Fibroblast of skin of scalp (primary cell): ENCODE measurements around the gene CALML3.
A peak's percentile ranks its signal among the peaks of the same experiment; 100 is the strongest.

Source experiments
- DNase-seq: peaks from one replicate; pipeline ENCODE4 v3.0.0-alpha.2; 2013

CALML3 gene

GRCh38 chr10:5527332-5528200, 2.8 kb downstream of the CALML3 start:
- DNase-seq = no peak

DNA sequence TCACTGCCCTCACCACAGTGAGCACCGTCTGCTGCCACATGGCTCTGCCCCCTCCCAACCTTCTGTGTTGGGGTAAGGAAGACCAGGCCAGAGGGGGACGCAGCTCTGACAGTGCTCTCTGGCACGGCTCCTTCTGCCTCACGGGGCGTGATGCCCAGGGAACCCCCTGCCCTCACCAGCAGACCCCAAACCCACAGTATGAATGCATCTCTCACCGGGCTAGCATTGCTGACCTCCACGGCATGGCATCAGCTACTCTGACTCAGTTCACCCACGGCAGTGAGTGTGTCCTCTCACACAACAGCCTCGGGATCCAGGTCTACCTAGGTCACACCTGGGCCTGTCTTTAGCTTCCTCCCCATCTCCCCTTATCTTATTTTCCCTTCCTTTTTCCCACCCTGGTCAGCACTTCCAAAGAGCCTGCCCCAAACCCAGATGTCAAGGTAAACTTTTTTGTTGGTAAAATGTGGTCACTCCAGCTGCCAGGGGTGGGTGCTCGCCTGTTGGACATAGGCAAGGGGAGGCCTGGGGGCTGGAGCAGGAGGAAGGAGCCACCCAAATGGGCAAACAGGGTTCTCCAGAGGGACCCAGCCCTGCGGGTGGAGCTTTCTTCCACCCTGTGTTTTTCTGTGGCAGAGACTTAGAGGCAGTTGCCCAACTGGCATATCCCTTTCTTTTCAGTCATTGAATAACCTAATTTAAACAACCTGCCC, 4.4 kb downstream of the CALML3 start:
- DNase-seq = no peak

GRCh38 chr10:5529702-5530411, 5.1 kb downstream of the CALML3 start:
- no peak for DNase-seq

DNA sequence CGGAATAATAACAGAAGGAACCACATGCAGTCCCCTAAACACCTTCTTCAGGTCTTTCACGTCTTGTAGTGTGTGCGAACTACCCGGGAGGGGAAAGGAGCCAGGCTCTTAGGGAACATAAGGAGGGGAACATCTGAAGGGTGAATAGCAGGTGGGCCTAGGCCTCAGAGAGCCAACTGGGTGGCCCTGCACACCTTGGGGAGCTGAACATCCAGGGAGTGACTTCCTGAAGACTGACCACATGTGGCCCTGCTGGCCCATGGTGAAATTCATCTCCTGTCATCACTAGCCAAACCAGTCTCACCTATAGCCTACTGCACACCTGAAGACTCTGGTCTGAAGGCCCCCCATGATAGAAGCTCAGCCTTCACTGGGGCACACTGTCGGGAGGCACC, 5.6 kb downstream of the CALML3 start:
- DNase-seq = no peak

DNA sequence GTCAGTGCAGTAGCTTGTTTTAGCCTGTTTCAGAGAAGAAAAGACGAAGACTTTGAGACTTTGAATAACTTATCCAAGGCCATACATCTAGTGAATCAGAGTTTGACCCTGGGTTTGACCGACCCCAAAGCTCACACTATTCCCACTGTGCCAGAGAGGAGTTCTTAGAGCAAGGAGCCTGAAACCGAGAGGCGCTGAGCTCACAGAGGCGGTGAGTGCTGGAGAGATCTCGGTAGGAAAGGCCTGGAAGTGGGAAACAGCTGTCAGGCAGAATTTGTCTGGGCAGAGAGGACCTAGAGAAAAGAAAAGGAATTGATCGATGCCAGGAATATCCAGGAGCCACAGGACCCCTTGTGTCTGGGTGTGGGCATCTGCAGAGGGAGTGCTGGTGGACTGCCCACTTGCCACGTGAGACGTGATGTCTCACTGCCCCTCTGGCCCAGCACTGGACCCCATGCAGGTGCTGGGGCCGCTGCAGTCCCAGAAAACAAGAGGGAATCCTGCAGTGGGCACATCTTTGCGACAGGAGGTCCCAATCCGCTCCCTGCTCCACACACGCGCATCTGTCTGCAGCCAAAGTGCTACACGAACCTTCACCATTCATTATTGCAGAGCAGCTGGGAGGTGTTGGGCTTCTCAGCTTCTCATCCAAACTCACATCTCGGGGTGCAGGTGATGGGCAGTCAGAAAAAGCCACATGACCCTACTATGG, 6.2 kb downstream of the CALML3 start:
- DNase-seq = no peak

GRCh38 chr10:5531558-5532306, 7.0 kb downstream of the CALML3 start:
- no peak for DNase-seq

GRCh38 chr10:5532307-5532605, 7.5 kb downstream of the CALML3 start:
- DNase-seq = no peak

GRCh38 chr10:5532618-5533097, 7.9 kb downstream of the CALML3 start:
- no peak for DNase-seq

GRCh38 chr10:5533098-5533731, 8.5 kb downstream of the CALML3 start:
- DNase-seq = no peak

DNA sequence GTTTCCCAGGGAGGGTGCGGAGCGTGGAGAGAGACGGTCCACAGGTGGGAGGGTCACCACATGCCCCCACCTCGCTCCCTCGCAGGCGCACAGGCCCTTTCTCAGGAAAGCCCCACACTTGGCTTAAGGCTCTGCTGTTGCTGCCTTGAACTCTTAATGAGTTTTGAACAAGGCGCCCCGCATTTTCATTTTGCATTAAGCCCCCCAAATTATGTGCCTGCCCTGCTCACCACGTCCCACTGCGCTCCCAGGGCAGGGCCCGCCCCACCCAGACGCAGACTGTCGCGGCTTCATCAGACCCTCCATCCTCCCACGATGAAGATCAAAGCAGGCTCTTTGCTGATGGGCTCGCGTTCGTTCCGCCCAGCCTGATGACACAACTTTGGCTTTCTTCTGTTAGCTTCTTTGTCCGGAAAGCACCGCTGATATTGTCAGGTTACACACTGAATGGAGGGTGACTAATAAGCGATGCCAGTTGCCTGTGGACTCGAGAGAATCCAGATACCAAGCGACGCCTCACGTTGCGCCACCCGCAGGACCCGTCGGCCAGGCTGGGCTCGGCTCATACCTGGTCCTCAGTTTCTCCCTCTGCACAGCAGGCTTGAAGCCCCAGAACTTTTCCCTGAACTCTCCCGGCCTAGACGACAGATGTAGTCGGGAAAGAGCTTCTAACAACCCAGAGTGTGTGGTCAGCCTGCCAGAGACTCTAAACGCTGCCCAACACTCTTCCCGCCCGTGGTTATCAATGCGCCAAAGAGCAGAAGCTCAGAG, 9.5 kb downstream of the CALML3 start:
- DNase-seq = no peak

- DNase-seq = peak; percentile 54
These were observed 10.4 kb downstream of the CALML3 start for GRCh38 chr10:5534880-5535856.

DNA sequence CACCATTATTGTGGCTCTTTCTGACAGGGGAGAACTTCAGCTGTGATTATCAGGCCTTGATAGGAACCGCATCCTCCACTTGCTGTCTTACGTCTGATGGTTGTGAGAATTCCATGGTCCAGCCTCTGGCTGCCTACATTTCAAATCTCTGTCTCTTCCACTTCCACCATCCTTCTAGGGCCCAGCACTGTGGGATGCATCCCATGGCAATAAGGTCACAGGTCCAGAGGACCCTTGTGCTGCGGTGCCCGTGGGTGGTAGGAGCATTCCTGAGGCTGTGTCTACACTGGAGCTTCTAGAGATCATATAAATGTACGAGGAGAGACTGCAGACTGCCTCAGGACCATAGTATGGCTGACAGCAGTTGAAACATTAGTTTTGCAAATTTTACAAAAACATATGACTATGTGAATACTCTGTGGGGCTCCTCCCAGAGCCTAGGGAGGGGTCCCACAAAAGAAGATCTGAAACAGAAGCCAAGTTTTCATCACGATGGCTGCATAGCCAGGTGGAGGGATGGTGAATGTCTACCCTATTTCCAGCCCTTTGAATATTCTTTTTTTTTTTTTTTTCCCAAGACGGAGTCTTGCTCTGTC, 11.8 kb downstream of the CALML3 start:
- no peak for DNase-seq

- no peak for DNase-seq
These were observed 12.9 kb downstream of the CALML3 start for GRCh38 chr10:5537684-5538083.

DNA sequence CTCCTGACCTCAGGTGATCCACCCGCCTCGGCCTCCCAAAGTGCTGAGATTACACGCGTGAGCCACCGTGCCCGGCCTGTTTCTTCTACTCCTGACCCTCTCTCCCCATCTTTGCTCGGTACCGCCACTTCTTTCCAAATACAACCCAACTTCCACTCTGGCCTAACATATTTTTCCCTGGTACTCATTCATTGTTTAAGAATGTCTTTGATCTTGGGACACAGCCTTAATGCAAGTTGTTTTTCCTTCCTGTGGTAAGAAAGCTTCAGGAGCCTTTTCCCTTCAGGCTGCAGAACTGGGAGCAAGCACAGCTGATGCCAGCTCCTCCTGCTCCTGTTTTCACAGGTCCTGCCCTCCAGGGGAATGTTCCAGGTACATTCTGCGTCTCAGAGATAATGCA, 13.7 kb downstream of the CALML3 start:
- peak; percentile 40 for DNase-seq

- DNase-seq = no peak
These were observed 14.3 kb downstream of the CALML3 start for GRCh38 chr10:5538892-5539651.

DNA sequence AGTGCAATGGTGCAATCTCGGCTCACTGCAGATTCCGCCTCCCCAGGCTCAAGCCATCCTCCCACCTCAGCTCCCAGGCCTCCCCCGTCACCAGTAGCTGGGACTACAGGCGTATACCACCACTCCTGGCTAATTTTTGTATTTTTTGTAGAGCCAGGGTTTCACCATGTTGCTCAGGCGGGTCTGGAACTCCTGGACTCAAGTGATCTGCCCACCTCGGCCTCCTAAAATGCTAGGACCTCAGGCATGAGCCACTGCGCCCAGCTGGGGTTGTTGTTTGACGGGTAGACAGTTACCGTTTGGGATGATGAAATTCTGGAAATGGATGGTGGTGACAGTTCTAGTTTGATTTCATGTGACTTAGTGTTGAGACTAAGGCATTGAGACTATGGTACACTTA, 15.3 kb downstream of the CALML3 start:
- DNase-seq = no peak

DNA sequence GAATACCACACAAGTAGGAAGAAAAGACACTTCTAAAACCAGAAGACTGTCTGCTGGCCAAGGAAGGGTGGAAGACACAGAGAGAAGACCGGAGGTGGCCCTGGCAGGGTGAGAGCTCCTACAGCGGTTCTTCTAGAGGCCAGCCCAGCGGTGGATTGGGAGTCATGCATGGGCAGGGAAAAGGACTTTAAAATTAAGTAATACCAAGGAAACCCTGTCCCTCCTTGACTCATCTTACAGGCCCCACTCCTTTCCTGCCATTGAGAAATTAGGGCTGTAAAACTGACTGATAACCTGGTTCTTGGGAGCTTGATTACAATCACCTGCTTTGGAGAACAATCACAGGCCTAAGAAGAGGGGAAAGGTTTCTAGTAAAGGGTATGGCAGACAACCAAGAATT, 16.1 kb downstream of the CALML3 start:
- DNase-seq = no peak

DNA sequence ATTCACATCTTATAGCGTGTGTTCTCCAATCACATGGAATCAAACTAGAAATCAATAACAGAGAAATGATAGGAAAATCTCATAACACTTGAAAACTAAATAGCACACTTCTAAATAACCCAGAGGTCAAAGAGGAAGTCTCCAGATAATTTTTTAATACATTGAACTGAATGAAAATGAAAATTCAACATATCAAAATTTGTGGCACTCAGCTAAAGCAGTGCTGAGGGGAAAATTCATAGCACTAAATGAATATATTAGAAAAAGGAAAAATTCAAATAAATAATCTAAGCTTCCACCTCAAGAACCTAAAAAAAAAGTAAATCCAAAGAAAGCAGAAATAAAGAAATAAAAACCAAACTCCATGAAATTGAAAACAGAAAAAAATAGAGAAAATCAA, 17.3 kb downstream of the CALML3 start:
- DNase-seq = no peak
